Stomach (tissue), 4 donors: ENCODE measurements around the gene ZBTB44.

Experiments used
- CTCF ChIP-seq, 7 experiments: fragments of 450-650 bp in 4 of 7; fragments of 200-600 bp in 3 of 7; sonication (generic) in 3 of 7; IDR thresholded peaks; one replicate each; pipeline ENCODE4 v1.5.1; 2016 to 2019; ENCODE audit warnings: antibody characterized with exemption in 7 of 7, control low read depth in 2 of 7, mild to moderate bottlenecking in 1 of 7
- EP300 ChIP-seq: sonication (generic); formaldehyde crosslinking; IDR thresholded peaks from one replicate; pipeline ENCODE4 v1.6.1; 2017; ENCODE audit warnings: antibody characterized with exemption

GRCh38 chr11:130344841-130345240 lies 30.1 kb upstream of the ZBTB44 start:
- TF ChIP-seq CTCF (IDR thresholded peaks at IDR 0.05) (no peak), EP300 (no peak)
